GM10248 (cell line): ENCODE data around the gene GRK5.
"Not testable (repeated sequence)": the region's sequence is repeated elsewhere in the genome, so short reads cannot be mapped to it uniquely, and the experiment has no call there.

Experiments used
- CTCF ChIA-PET: fragments of 300-600 bp; sonication (Branson Sonifier 250); formaldehyde crosslinking; extraction: SDS; loops from one replicate; lab custom pipeline; 2021; ENCODE audit warnings: antibody characterized with exemption; lab: Yijun Ruan, JAX
- POLR2A ChIA-PET: fragments of 350-650 bp; sonication (Branson Sonifier 250); formaldehyde crosslinking; extraction: SDS; loops from one replicate; lab custom pipeline; 2020; ENCODE audit warnings: antibody characterized with exemption; lab: Yijun Ruan, JAX
- DNase-seq: peaks from one replicate; pipeline ENCODE4 v3.0.0; 2012; ENCODE audit errors: extremely low spot score
- CTCF ChIP-seq: IDR thresholded peaks from 2 replicates; pipeline ENCODE4 v1.5.1; 2012; ENCODE audit warnings: mild to moderate bottlenecking, low read depth; ENCODE audit errors: extremely low read depth, missing control alignments, control extremely low read depth

Gene GRK5

GRCh38 chr10:119253433-119254174 lies 46.2 kb downstream of the GRK5 start:
- ChIA-PET POLR2A (no interaction called here), CTCF (interaction anchor here (1.1 to 2.5 kb wide), 5 partner anchors 9 to 47 kb away, joined by 4 to 10 read pairs (median 5); partner anchors contain the start of gene GRK5)
- TF ChIP-seq CTCF = no peak
- no peak for DNase-seq

- ChIA-PET POLR2A (interaction anchor here (0.5 kb wide), 1 partner anchor 93 kb away, joined by 5 read pairs; no protein-coding TSS in a partner anchor), CTCF (interaction anchor here (1.9 to 2.5 kb wide), 4 partner anchors 8 to 48 kb away, joined by 5 to 10 read pairs (median 6); partner anchors contain the start of gene GRK5)
- DNase-seq = no peak
- no peak for TF ChIP-seq CTCF
These were observed 47.0 kb downstream of the GRK5 start for GRCh38 chr10:119254335-119254734.

- POLR2A ChIA-PET = interaction anchor here (0.5 kb wide), 1 partner anchor 51 kb away, joined by 8 read pairs; no protein-coding TSS in a partner anchor
- CTCF ChIA-PET = interaction anchor here (0.8 to 2.0 kb wide), 3 partner anchors 12 to 26 kb away, joined by 3 to 7 read pairs (median 4); no protein-coding TSS in a partner anchor
- no peak for DNase-seq
- TF ChIP-seq CTCF = no peak
These were observed 48.7 kb downstream of the GRK5 start for GRCh38 chr10:119256030-119256429.

GRCh38 chr10:119256897-119257296 lies 49.5 kb downstream of the GRK5 start:
- no peak for TF ChIP-seq CTCF
- CTCF ChIA-PET = no interaction called here

GRCh38 chr10:119257899-119258419 lies 50.6 kb downstream of the GRK5 start:
- CTCF ChIA-PET = interaction anchor here (0.7 to 1.8 kb wide), 2 partner anchors 10 to 17 kb away, joined by 3 to 8 read pairs; no protein-coding TSS in a partner anchor
- POLR2A ChIA-PET = no interaction called here
- DNase-seq = no peak
- no peak for TF ChIP-seq CTCF

More at GRCh38 chr10:119256897-119257296, 49.5 kb downstream of the GRK5 start:
- POLR2A ChIA-PET = no interaction called here
- no peak for DNase-seq

GRCh38 chr10:119259345-119259744 lies 52.0 kb downstream of the GRK5 start:
- DNase-seq = no peak
- POLR2A ChIA-PET = interaction anchor here (0.5 kb wide), 1 partner anchor 177 kb away, joined by 7 read pairs; no protein-coding TSS in a partner anchor
- TF ChIP-seq CTCF = no peak
- CTCF ChIA-PET = interaction anchor here (0.9 to 1.8 kb wide), 2 partner anchors 9 to 12 kb away, joined by 3 to 8 read pairs; no protein-coding TSS in a partner anchor

- CTCF ChIA-PET, DNase-seq, POLR2A ChIA-PET: not testable (repeated sequence)
These were observed 53.6 kb downstream of the GRK5 start for GRCh38 chr10:119261016-119261415.
